Measurements from ENCODE around the gene PRR23C.
"Not testable (repeated sequence)": the region's sequence is repeated elsewhere in the genome, so short reads cannot be mapped to it uniquely, and the experiment has no call there.

Gene PRR23C

GRCh38 chr3:139044366-139045210 lies at the start of gene PRR23C:
Gene PRR23C, minus strand, starts transcription at chr3:139044892. Its CDS starts 272 bp downstream, at chr3:139044620.
- DNase-seq (ENCODE audit: low read depth in 1 of 2, low spot score in 1 of 2), result no peak

DNA sequence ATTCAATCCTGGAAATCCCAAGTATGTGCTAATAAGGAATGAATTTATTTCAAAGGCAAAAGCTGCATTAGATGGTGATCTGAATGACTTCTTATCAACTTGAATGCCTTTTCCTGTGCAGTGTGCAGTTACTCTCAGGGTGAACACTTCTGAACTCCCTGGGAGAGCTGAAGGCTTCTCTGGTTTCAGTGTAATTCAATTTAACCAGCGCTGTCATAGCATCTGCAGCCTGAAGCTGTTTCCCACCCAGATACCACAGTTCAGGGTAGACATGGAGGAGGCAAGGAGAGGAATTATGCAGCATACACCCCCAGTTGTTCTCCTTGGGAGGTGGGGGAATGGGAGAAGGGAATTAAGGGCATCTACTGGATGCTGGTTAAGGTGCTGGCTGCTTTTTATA lies 49.1 kb upstream of the PRR23C start:
- DNase-seq (ENCODE audit: low read depth in 1 of 2, low spot score in 1 of 2), result no peak

GRCh38 chr3:139088462-139089324 lies 44.0 kb upstream of the PRR23C start:
- no peak for DNase-seq (ENCODE audit: low read depth in 1 of 2, low spot score in 1 of 2)

DNA sequence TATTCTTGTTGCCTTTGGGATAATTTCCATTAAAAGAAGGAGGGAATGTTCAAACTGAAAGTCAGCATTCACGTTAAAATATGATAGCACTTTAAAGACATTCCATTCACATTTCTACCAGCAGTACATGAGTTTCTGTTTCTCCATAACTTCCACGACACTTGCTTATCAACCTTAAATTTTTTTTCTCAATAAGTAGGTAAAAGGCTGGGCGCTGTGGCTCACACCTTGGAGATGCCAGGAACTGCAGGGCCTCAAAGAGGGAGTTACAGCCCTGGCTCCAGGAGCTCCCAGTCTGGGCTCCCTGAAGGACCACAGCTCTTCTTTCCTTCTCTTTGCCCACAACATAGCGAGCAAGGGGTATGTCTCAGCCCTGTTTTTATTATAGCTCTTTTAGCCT lies 42.9 kb upstream of the PRR23C start:
- no peak for DNase-seq (ENCODE audit: low read depth in 1 of 2, low spot score in 1 of 2)

DNA sequence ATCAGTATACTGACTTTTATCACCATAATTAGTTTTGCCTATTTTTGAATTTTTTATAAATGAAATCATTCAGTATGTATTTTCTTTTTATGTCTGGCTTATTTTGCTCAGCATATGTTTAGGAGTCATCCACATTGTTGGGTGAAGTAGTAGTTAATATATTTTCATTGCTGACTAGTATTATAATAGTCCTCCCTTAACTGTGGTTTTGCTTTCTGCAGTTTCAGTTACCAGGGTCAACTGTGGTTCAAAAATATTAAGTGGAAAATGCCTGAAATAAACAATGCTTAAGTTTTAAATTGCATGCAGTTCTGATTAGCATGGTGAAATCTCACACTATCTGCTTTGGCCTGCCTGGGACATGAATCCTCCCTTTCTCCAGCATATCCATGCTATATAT lies 39.5 kb upstream of the PRR23C start:
- DNase-seq (ENCODE audit: low read depth in 1 of 2, low spot score in 1 of 2), result no peak

GRCh38 chr3:139074565-139075115 lies 29.9 kb upstream of the PRR23C start:
- DNase-seq (ENCODE audit: low read depth in 1 of 2, low spot score in 1 of 2), result no peak

DNA sequence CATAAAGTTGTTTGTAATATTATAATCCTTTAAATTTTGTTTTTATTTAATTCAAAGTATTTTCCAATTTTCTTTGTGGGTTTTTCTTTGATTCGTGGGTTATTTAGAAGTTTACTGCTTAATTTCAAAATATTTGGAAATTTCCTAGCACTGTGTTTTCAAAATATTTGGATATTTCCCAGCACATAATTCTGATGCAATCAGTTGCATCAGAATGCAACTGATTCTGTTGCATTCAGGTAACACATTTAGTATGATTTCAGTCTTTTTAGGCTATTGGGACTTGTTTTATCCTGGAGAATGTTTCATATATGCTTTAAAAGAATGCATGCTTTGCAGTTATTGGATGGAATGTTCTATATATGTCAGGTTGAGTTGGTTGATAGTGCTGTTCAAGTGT lies 18.2 kb upstream of the PRR23C start:
- DNase-seq (ENCODE audit: low read depth in 1 of 2, low spot score in 1 of 2), result no peak

- DNase-seq (ENCODE audit: low read depth in 1 of 2, low spot score in 1 of 2), result no peak
These were observed 8.3 kb upstream of the PRR23C start for GRCh38 chr3:139052802-139053600.

DNA sequence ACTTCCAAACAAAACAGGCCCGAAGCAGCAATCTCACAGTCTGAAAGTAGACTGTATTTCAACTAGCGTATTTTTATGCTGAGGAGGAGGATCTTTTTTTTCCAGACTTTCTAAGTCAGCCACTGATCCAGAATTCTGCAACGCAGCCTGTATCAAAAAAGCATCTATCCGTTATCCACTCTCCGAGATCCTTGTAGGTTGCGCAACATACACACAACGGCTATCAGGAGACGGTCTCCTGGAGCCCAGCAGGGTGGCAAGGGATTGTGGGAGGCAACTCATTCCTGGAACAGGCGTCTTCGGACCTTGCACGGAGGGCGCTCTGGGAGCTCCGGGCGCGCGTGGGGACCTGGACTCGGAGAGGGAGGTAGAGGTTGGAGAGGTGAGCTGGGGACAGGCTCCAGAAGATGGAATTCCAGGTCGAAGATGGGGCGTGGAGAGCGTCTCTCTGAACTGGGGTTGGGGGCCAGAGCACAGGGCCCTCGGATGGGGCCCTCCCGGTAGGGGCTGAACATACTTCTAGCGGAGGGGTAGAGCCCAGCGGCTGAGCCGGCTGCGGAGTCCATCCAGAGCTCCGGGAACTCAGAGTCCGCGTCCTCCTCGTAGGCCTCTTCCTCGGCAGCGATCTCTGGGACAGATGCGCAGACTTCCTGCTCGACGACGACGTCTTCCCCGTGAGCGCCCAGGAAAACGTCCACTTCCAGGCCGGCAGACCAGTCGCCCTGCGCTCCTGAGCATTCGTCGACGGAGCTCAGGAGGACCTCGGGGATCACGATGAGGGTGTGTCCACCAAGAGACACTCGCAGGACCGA lies 932 bp downstream of the PRR23C start:
- no peak for DNase-seq (ENCODE audit: low read depth in 1 of 2, low spot score in 1 of 2)

DNA sequence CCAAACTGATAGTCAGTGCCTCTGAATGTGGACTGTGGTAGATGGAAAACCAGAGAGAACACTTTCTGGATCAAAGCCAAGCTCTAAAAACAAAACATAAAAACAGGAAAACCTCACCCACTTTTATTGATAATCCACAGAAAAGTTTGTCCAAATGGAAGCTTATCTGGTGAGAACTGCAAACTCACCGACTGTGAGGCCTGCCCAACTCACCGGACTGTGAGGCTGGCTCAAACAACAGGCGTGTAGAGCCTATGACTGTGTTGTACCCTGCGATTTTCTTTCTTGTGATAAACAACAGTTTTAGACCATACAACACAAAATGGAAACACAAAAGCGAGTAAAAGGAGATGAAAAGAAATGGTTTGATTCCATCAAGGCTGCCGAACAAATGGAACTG lies 7.2 kb downstream of the PRR23C start:
- DNase-seq (ENCODE audit: low read depth in 1 of 2, low spot score in 1 of 2), result no peak

DNA sequence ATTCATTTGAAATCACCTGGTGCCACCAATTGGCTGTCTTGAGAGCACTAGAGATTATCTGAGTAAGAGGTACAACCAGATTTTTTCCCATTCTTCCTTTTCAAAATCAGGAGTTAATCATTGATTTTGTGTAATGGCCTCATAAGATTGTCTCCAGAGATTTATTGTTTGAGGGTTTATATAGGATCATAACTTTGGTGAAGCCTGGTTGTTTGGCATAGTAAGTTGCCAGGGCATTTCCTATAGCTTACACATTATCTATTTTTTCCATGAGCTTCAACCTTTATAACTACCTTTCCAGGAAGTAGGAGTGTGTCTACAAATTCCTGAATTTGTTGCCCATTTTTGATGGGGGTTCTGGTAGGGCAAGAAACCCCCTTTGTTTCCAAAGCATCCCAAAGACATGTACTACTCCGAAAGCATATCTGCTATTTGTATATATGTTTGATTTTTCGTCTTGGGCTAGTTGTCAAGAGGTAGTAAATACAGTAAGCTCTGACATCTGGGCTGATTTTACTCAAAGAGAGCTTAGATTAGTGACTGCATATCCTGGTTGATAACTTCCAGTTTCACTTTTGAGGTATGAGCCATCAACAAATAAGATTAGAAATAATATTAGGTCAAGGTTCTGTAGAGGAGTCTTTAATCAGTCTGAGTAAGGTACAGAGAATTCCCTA lies 12.2 kb downstream of the PRR23C start:
- no peak for DNase-seq (ENCODE audit: low read depth in 1 of 2, low spot score in 1 of 2)

- not testable (repeated sequence) for DNase-seq (ENCODE audit: low read depth in 1 of 2, low spot score in 1 of 2)
These were observed 14.1 kb downstream of the PRR23C start for GRCh38 chr3:139030576-139030975.

DNA sequence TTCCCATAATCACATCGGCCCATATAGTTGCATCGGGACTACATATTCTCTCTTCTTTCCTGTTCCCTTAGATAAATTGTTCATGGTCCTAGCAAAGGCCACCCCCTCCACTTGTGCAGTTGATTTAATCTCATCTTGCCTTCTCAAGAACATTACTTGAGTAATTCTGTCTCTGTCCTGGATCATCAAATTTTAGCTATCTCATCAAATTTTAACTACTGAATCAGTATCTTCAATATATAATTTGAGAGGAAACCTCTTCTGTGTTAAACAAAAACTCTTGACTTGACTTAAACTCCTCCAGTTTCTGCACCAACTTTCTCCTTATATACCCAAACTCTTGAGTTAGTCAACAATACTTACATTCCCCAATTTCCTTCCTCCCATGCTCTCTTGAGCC lies 19.7 kb downstream of the PRR23C start:
- DNase-seq (ENCODE audit: low read depth in 1 of 2, low spot score in 1 of 2), result no peak

DNA sequence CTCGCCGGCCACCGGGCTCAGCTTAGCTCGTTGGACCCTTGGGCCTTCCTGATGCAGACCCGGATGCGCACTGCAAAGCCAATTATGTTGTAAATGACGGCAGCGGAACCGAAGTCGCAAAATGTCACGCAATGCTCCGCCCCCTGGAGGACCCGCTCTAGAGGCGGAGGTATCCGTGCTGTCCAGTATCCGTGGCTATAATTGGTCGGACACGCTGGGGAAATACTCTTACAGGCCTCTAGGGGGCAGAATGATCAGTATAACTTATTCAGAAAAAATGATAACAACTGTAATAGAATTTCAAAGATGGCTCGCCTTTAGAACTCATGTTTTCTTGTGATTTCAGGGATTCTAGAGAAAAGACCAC lies 23.8 kb downstream of the PRR23C start, which contains the start of gene PRR23B:
PRR23B (minus strand) TSS at position 59 of the 367 bp plus-strand sequence. CDS start 265 bp downstream, outside the sequence.
- no peak for DNase-seq (ENCODE audit: low read depth in 1 of 2, low spot score in 1 of 2)

GRCh38 chr3:139020036-139020867 lies 24.4 kb downstream of the PRR23C start:
- DNase-seq (ENCODE audit: low read depth in 1 of 2, low spot score in 1 of 2), result no peak

DNA sequence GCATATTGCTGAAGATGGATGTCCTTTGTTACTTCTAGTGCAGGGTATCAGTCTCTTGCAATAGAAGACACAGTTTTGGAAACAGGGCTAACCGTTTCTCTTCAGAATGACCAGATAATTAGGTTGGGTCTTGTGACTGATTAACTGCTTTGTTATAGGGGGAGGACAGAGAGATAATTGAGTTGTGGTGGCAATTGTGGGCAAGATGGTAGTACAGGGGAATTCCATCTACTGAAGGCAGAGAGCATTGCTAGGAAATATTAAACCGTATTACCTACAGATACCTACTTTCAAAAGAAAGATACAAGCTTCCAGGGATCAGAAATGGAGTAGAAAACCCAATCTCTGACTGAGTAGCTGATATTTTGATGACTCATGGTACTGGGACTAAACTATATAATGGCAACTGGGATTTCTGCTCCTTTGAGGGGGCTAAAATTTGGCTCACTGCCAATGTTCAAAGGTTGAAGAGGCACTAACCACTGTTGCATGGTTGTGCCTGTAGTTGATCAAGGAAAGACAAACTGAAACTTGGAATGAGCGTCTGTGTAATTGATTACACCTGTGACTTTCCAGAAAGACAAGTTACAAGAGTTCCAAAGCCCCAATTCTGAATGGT lies 28.2 kb downstream of the PRR23C start:
- no peak for DNase-seq (ENCODE audit: low read depth in 1 of 2, low spot score in 1 of 2)

GRCh38 chr3:139006051-139006716 lies 38.5 kb downstream of the PRR23C start, which contains the start of gene PRR23A:
Gene PRR23A, minus strand, starts transcription at chr3:139006268. Its CDS starts 0 bp downstream, at chr3:139006268.
- DNase-seq (ENCODE audit: low read depth in 1 of 2, low spot score in 1 of 2), result no peak
